Liver (tissue), 3 donors: ENCODE data around the gene CYP4F11.

Source experiments
- ATF3 ChIP-seq: IDR thresholded peaks from 2 replicates; pipeline ENCODE4 v1.6.1; 2016; ENCODE audit warnings: antibody characterized with exemption
- FOXA1 ChIP-seq: IDR thresholded peaks from 2 replicates; pipeline ENCODE4 v1.6.1; 2016; ENCODE audit warnings: antibody characterized with exemption
- HNF4A ChIP-seq, 2 donors: conservative IDR thresholded peaks; 2 replicates each; pipeline ENCODE4 v1.6.1; 2016; ENCODE audit warnings: antibody characterized with exemption in 2 of 2, mild to moderate bottlenecking in 2 of 2
- JUND ChIP-seq, 2 donors: IDR thresholded peaks; 2 replicates each; pipeline ENCODE4 v1.6.1; 2016; ENCODE audit warnings: antibody characterized with exemption in 2 of 2
- MAX ChIP-seq: IDR thresholded peaks from 2 replicates; pipeline ENCODE4 v1.6.1; 2016; ENCODE audit warnings: antibody characterized with exemption
- RAD21 ChIP-seq, 2 donors: IDR thresholded peaks; 2 replicates each; pipeline ENCODE4 v1.6.1; 2016; ENCODE audit warnings: antibody characterized with exemption in 2 of 2, mild to moderate bottlenecking in 2 of 2
- SP1 ChIP-seq: IDR thresholded peaks from 2 replicates; pipeline ENCODE4 v1.6.1; 2018; ENCODE audit warnings: antibody characterized with exemption, mild to moderate bottlenecking
- TF ChIP-seq, protein P1 (sequence below): fragments of 150-350 bp; IDR thresholded peaks from 2 replicates; pipeline ENCODE4 v1.5.1; 2017; ENCODE audit warnings: improper control_type of control experiment, low read depth, low read length; ENCODE audit not compliant: missing input control
- TF ChIP-seq, protein P2 (sequence below): IDR thresholded peaks from 2 replicates; pipeline ENCODE4 v1.6.1; 2016; ENCODE audit warnings: antibody characterized with exemption
- donor health status: healthy.
- donor health status: healthy.

GRCh38 chr19:15937771-15938170, 3.4 kb upstream of the CYP4F11 start:
- TF ChIP-seq, protein P1, sequence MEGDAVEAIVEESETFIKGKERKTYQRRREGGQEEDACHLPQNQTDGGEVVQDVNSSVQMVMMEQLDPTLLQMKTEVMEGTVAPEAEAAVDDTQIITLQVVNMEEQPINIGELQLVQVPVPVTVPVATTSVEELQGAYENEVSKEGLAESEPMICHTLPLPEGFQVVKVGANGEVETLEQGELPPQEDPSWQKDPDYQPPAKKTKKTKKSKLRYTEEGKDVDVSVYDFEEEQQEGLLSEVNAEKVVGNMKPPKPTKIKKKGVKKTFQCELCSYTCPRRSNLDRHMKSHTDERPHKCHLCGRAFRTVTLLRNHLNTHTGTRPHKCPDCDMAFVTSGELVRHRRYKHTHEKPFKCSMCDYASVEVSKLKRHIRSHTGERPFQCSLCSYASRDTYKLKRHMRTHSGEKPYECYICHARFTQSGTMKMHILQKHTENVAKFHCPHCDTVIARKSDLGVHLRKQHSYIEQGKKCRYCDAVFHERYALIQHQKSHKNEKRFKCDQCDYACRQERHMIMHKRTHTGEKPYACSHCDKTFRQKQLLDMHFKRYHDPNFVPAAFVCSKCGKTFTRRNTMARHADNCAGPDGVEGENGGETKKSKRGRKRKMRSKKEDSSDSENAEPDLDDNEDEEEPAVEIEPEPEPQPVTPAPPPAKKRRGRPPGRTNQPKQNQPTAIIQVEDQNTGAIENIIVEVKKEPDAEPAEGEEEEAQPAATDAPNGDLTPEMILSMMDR, result no peak
- TF ChIP-seq RAD21 (IDR thresholded peaks at IDR 0.05), result no peak
- TF ChIP-seq SP1, result no peak
- TF ChIP-seq, protein P2, sequence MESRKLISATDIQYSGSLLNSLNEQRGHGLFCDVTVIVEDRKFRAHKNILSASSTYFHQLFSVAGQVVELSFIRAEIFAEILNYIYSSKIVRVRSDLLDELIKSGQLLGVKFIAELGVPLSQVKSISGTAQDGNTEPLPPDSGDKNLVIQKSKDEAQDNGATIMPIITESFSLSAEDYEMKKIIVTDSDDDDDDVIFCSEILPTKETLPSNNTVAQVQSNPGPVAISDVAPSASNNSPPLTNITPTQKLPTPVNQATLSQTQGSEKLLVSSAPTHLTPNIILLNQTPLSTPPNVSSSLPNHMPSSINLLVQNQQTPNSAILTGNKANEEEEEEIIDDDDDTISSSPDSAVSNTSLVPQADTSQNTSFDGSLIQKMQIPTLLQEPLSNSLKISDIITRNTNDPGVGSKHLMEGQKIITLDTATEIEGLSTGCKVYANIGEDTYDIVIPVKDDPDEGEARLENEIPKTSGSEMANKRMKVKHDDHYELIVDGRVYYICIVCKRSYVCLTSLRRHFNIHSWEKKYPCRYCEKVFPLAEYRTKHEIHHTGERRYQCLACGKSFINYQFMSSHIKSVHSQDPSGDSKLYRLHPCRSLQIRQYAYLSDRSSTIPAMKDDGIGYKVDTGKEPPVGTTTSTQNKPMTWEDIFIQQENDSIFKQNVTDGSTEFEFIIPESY, result no peak
- no peak for TF ChIP-seq MAX
- TF ChIP-seq ATF3, result no peak
- no peak for TF ChIP-seq HNF4A (conservative IDR thresholded peaks at IDR 0.05)
- no peak for TF ChIP-seq JUND (IDR thresholded peaks at IDR 0.05)
- TF ChIP-seq FOXA1, result no peak
